Bronchial epithelial cell (primary cell): ENCODE measurements around the gene CTPS1. TPM values are rescaled to one million over a fixed set of nuclear protein-coding genes. Genes with fewer than 3 reads are reported as not detected.

Experiments
- DNase-seq: peaks from one replicate; pipeline ENCODE4 v3.0.0-alpha.2; 2010; ENCODE audit warnings: low read depth
- FAIRE-seq: peaks from 2 replicates; lab custom pipeline; 2011; peaks lifted over from hg19 to GRCh38; lab: Jason Lieb, UNC
- H3K27me3 ChIP-seq: 2 replicates; pipeline ENCODE4 v1.5.1; 2011; ENCODE audit warnings: low read length; ENCODE audit not compliant: control insufficient read depth, insufficient read depth
- H3K36me3 ChIP-seq: 2 replicates; pipeline ENCODE4 v1.5.1; 2011; ENCODE audit warnings: low read length; ENCODE audit not compliant: control insufficient read depth, insufficient read depth
- H3K4me3 ChIP-seq: 2 replicates; pipeline ENCODE4 v1.5.1; 2011; ENCODE audit warnings: mild to moderate bottlenecking, low read depth, low read length, control low read depth
- total RNA-seq: library from RNA; depleted of rRNA; stranded (reverse); fragments of >200 nt; gene quantifications from 2 replicates; pipeline ENCODE4 v1.2.1, GENCODE V29; 2014
- TF ChIP-seq, protein P1 (sequence below): IDR thresholded peaks from 2 replicates; pipeline ENCODE4 v1.5.1; 2011; ENCODE audit warnings: mild to moderate bottlenecking, moderate library complexity, low read length, control low read depth, inconsistent platforms; ENCODE audit not compliant: insufficient read depth, severe bottlenecking

Gene CTPS1
- total RNA-seq, 1 donor from 2014 or later: 33.7 TPM

DNA sequence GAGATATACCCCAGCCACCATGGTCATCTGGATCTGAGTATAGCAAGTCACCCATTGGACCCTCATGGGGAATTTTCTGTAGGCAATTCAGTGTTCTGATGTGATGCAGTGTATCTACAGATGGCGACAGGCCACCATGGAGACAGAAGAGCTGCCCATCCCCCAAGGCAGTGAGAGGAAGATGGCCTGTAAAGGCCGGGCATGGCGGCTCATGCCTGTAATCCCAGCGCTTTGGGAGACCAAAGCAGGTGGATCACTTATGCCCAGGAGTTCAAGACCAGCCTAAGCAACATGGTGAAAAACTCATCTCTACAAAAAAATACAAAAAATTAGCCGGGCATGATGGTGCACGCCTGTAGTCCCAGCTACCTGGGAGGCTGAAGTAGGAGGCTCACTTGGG is 41.1 kb upstream of the CTPS1 start:
- no peak for DNase-seq
- H3K27me3 ChIP-seq: no peaks in the 10 kb centered on the region
- no peak for FAIRE-seq
- H3K36me3 ChIP-seq: no peaks in the 10 kb centered on the region
- H3K4me3 ChIP-seq: no peak overlapping the region
- TF ChIP-seq, protein P1, sequence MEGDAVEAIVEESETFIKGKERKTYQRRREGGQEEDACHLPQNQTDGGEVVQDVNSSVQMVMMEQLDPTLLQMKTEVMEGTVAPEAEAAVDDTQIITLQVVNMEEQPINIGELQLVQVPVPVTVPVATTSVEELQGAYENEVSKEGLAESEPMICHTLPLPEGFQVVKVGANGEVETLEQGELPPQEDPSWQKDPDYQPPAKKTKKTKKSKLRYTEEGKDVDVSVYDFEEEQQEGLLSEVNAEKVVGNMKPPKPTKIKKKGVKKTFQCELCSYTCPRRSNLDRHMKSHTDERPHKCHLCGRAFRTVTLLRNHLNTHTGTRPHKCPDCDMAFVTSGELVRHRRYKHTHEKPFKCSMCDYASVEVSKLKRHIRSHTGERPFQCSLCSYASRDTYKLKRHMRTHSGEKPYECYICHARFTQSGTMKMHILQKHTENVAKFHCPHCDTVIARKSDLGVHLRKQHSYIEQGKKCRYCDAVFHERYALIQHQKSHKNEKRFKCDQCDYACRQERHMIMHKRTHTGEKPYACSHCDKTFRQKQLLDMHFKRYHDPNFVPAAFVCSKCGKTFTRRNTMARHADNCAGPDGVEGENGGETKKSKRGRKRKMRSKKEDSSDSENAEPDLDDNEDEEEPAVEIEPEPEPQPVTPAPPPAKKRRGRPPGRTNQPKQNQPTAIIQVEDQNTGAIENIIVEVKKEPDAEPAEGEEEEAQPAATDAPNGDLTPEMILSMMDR: no peak

DNA sequence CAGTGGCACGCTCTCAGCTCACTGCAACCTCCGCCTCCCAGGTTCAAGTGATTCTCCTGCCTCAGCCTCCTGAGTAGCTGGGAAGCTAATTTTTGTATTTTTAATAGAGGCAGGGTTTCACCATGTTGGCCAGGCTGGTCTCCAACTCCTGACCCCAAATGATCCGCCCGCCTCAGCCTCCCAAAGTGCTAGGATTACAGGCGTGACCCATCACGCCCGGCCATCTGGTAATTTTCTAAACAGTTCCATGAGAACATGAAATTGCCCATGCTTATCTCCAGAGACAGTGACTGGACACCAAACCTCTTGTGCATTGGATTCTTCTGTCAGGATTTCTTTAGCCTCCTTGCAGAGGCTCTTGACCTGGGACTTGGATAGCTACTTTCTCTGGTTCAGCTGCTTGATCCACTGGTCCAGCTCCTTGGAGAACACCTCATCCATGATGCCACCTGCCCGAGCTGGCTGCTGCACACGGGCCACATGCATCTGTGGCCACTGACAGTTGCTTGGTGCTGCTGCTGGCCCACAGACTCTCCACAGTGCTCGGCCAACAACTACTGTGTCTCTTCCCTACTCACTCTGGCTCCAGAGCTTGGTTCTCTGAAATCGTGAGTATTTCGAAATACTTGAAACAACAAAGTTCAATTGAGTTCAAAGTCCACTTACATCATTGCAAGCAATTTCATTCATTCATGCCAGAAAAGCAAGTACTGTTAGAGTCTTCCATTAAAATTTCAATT is 40.0 kb upstream of the CTPS1 start:
- Histone ChIP-seq H3K27me3 (no peaks in the 10 kb centered on the region), H3K36me3 (no peaks in the 10 kb centered on the region), H3K4me3 (no peak overlapping the region)
- FAIRE-seq: no peak
- DNase-seq: peak; percentile 17
- TF ChIP-seq, protein P1: no peak

DNA sequence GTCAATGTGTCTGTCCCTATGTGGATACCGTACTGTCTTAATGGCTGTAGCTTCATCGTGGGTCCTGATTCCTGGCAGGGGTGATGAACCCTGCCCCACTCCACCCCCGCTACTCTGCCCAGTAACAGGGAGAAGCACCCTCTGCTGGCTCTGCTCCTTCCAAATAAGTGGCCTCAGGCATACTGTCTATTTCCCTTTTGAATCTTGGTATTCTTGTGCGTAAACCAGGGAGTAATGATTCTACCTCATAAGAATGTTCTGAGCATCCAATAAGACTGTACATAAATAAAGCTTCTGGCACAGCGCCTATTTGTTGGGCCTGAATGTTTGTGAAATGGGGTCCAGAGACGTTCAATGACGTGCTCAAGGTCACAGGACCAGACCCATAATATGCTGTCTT is 35.2 kb upstream of the CTPS1 start:
- FAIRE-seq: no peak
- no peak overlapping the region for H3K4me3 ChIP-seq

DNA sequence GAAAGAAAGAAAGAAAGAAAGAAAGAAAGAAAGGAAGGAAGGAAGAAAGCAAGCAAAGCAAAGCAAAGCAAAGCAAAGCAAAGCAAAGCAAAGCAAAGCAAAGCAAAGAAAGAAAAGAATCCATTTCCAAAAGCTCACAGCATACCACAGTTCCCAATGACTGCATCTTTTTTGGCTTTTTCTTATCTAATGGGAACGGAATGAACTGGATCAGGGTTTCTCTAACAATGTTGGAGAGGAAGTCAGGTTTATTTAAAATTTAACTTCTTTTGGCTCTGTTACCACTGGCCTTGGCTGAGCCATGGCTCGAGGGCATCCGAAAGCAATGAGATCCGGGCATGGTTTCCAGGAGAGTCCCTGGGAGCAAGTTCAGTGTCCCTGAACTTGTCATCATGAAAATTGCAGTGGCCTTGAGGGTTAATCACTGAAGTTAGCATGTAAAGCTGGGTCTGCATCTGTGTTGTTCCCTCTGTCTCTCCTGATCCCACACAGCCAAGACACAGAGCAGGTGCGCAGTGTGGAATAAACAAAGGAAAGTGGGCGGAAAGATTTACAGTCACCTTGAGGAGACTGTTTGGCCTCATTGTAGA is 34.6 kb upstream of the CTPS1 start:
- Histone ChIP-seq H3K27me3 (no peaks in the 10 kb centered on the region), H3K36me3 (no peaks in the 10 kb centered on the region), H3K4me3 (no peak overlapping the region)
- TF ChIP-seq, protein P1: no peak
- FAIRE-seq (no peak), DNase-seq (no peak)

More for the DNA sequence above, 35.2 kb upstream of the CTPS1 start:
- TF ChIP-seq, protein P1: no peak
- DNase-seq: peak; percentile 72
- no peaks in the 10 kb centered on the region for H3K27me3 ChIP-seq
- no peaks in the 10 kb centered on the region for H3K36me3 ChIP-seq

DNA sequence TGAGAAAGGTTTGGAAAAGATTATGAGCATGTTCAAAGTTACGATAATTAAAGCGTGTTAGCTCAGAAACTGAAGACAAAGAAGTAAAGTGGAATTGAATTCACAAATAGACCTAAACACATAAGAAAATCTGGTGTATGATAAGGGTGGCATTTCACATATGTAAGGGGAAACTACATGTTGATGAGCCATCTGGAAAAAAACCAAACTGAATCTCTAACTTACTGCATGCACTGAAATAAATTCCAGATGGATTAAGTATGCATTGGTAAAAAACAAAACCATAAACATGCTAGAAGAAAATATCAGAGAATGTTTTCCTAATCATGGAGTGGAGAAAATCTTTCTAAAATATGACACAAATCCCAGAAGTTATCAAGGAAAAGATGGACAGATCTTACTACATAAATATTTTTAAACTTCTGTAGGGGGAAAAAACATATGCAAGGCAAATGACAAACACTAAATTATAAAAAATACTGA is 34.0 kb upstream of the CTPS1 start:
- TF ChIP-seq, protein P1: no peak

More for the DNA sequence above, 34.0 kb upstream of the CTPS1 start:
- no peak for FAIRE-seq
- Histone ChIP-seq H3K4me3 (no peak overlapping the region), H3K36me3 (no peaks in the 10 kb centered on the region), H3K27me3 (no peaks in the 10 kb centered on the region)
- DNase-seq: no peak
